Measurements from ENCODE around the gene PTMA.

DNA sequence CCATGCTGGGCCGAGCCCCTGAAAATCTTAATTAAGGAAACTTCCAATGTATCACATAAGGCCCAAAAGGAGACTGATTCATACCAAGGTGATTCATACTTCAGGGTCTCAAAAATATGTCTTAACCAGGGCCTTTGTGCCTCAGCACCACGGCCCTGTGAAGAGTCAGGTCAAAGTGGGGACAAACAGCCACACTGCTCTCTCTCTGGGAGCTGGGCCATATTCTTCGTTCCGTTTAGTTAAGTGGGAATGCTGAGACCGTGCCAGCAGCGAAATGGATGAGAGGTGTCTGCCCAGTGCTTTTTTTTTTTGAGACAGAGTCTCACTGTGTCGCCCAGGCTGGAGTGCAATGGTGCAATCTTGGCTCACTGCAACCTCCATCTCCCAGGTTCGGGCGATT is 9.3 kb upstream of the PTMA start:
- TF ChIP-seq CTCF (conservative IDR thresholded peaks at IDR 0.05; ENCODE audit: low read depth, low read length) (no peak), EZH2 (IDR thresholded peaks at IDR 0.05; ENCODE audit: borderline replicate concordance, low read depth, low read length, poor library complexity, severe bottlenecking) (no peak)

Data from A673 (cell line).